Stimulated activated CD8-positive, alpha-beta memory T cell treated with anti-CD3 and anti-CD28 coated beads, Interleukin-7, amount 100 ng/mL, for 24 hours (primary cell): ENCODE data around the gene SIRPB1.
"Not testable (repeated sequence)": the region's sequence is repeated elsewhere in the genome, so short reads cannot be mapped to it uniquely, and the experiment has no call there.

Experiments
- DNase-seq: peaks from one replicate; pipeline ENCODE4 v3.0.0-alpha.2; 2020; ENCODE audit warnings: low read depth

SIRPB1 gene

GRCh38 chr20:1619861-1620444 lies at the start of gene SIRPB1:
TSS of gene SIRPB1 (minus strand) at chr20:1620009. CDS start at chr20:1619944, 65 bp downstream.
- DNase-seq = no peak

DNA sequence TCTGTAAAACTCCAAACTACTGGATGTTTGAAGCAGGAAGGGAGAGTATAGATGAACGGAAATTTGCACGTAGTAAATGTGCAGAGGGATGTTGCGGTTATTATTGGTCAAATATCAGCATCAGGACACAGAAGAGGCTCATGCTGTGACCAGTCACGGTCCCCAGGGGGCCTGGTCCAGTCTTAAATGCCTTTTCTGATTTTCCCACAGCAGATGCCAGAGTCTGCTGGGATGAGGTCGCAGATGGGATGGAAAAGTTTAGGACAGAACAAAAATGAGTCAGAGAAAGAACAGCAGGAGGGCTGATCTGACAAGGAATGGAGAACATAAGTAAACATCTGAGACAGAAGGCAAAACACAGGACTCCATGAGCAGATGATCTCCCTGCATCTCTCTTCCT lies 49.5 kb upstream of the SIRPB1 start:
- DNase-seq = no peak

DNA sequence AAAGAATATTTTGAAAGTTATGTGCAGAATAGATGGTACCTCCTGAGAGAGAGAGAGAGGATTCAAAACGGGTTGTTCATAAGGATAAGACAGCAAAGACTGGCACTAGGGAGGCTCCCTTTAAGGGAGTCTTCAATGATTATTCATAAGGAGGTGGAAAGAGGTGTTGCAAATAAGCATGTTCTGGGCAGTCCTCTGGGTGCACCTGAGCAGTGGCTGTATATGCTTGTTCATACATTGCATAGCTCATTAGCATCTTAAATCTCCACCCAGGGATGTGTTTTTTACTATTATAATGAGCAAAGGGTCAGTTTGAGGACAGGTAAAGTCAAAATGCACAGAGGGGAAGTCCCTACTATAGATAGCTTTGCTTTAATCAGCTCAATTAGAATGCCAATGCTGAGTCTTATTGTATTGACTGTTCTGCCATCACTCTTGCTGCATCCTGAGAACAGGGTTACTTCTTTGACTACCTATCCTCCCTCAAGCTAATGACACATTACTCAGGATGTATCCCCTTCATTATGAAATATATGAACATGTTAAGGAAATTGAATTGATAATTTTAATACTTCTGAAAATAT lies 47.8 kb upstream of the SIRPB1 start:
- no peak for DNase-seq

GRCh38 chr20:1666802-1667201 lies 47.0 kb upstream of the SIRPB1 start:
- no peak for DNase-seq

DNA sequence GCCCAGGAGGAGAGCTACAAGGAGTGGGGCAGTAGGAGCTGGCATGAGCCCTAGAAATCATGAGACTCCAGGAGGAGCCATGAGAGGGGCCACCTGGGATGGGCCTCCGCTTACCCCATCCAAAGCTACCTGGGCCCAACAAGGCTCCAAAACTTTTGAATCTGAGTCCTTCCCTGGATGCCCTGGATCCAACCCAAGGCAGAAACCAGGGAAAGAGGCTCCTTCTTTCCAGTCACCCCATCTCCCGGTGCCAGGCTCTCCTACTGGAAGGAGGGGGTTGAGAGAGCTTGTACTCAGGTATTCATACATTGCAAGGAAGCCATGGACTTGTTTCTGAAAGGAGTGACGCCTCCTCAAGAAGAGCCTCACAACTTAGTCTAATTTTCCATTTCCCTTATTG lies 45.5 kb upstream of the SIRPB1 start:
- no peak for DNase-seq

- DNase-seq = no peak
Measured at GRCh38 chr20:1664911-1665310, 45.1 kb upstream of the SIRPB1 start.

DNA sequence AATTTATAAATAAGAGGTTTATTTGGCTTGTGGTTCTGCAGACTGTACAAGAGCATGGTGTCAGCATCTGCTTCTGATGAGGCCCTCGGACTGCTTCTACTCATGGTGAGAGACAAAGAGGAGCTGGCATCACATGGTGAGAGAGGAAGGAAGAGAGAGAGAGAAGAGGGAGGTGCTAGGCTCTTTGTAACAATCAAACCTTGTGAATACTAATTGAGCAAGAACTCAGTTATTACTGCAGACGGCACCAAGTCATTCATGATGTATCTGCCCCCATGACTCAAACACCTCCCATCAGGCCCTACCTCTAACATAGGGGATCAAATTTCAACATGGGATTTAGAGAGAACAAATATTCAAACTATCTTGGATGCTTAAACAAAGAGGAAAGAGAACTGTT lies 44.1 kb upstream of the SIRPB1 start:
- no peak for DNase-seq

GRCh38 chr20:1661542-1662299 lies 41.9 kb upstream of the SIRPB1 start:
- DNase-seq = no peak

DNA sequence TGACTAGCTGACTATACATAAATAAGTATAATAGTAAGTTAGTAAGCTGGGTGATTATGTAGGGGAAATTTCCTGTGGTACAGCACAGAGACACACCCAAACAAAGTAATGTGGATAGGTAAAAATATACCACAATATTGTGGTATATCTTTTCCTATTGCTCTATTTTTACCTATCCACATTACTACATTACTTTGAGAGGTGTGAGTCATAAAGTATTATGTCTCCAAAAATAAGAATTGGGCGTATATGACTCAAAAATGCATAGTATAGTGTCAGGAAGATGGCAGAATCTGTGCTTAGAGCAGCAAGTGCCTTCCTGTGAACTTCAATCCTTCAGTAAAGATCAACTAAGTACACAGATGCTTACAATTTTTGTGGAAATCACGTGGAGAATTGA lies 40.4 kb upstream of the SIRPB1 start:
- no peak for DNase-seq

DNA sequence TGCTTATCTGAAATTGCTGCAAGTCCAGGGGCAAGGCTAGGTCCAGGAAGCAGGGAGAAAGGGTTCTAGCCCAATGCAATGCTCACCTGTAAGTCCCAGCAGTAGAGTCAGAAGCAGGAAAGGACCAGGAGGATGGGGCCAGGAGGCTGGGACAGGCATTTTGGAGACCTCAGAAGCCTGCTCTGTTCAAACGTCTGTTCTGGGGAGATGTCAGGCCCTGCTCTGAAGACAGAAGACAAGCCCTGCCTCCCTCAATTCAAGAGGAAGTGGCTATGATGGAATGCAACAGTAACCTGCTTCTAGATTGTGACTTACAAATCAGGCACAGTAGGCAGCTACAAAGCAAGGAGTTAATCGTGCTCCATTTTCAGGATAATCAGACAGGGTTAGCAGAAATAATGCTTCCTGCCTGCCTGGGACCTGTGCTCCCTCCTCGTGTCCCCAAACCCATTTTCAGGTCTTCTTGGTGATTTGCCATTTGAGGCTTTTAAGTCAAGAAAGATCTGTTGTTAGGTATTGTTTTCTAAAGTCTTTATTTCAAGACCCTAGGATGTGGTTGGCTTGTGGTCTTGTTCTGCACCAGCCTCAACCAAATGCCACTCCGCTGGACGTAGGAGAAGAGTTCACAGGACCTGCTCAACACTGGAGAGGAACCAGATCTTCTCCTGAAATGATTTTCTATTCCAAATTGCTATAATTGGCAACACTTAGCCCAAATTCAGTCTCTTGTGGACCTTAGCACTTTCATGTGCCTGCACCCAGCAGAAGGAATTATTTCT lies 37.9 kb upstream of the SIRPB1 start, which contains the start of gene SIRPG:
Gene SIRPG (minus strand): TSS at position 224 of the 779 bp plus-strand sequence. CDS start 65 bp downstream, at position 159.
- no peak for DNase-seq

DNA sequence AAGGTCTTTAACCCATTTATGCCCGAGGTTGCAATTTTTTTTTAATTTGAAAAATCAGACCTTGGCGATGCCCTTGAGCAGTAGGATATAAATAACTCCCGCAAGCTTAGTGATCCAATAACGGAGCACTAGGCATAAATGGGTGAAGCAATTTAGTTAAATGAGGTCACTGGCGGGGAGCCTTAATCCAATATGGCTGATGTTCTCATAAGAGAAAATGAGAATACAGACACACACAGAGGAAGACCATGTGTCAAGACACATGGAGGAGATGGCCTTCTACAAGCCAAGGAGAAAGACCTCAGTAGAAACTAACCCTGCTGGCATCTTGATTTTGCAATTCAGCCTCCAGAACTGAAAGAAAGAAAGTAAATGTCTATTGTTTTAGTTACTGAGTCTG lies 37.0 kb upstream of the SIRPB1 start:
- no peak for DNase-seq

GRCh38 chr20:1654996-1655395 lies 35.2 kb upstream of the SIRPB1 start:
- DNase-seq = no peak

DNA sequence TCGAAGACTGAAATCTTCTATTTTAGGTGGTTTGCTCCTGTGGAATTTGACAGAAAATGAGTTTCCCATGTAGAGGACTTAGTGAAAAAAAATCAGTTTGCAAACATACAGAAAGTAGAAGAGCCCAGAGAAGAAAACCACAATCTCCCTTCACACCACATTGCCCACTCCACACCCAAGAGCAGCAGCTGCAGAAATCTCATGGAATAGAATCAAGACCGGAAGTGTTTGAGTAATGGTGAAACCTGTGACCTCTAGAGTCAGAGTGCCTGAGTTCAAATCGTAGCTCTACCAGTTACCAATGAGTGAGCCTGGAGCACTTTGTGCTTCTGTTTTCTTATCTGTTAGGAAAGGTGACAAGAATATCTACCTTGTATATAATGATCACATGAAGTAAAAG lies 33.2 kb upstream of the SIRPB1 start:
- DNase-seq = no peak

DNA sequence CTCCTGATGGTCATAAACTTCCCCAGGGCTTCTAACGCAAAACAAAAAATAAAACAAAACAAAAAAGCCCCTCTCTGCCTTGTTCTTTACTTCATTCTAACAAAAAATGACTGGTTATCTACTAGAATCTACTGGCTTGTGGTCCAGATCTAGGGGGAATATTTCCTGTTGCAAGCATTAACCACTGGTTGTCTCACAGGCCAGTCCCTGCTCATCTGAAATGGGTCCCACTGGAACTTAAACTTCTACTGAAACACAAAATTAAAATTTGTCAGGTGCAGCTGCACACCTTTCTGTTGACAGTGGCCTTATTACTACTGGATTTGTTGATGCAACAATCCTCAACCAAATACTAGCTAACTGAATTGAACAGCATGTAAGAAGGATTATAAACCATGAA lies 32.3 kb upstream of the SIRPB1 start:
- DNase-seq = no peak

DNA sequence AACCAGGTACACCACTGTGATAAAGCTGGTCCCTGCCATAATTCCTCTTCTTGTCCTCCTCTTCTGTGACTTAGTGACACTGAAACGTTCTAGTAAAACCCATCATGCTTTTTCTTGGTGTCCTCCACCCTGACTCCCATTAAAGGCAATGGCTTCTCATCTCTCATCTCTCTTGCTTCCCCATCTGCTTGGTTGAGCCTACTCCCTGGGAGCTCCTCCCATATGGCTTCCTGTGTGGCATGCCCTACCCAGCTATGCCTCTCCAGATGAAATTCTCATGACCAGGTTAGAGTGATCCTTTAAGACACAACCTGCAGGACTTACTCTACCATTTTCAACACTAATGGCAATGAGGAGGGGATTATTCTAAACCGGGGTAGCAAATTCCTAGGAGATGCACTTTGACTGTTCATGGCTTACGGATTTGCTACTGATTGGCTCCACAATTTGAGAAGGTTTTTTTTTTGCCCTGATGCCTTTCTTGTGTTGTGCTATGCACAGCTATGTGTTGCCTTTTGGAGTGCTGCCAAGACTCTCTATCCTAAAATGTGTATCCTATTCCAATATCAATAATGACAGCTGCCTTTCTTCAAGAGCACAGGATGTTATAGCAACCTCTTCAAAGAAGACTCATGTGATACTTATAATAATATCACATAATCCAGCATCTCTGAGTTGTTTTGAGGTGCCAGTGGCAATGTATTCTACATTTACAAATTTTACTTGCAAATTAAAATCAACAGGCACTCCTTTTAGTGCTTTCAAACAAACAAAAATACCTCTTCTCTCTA lies 31.7 kb upstream of the SIRPB1 start:
- DNase-seq = no peak

DNA sequence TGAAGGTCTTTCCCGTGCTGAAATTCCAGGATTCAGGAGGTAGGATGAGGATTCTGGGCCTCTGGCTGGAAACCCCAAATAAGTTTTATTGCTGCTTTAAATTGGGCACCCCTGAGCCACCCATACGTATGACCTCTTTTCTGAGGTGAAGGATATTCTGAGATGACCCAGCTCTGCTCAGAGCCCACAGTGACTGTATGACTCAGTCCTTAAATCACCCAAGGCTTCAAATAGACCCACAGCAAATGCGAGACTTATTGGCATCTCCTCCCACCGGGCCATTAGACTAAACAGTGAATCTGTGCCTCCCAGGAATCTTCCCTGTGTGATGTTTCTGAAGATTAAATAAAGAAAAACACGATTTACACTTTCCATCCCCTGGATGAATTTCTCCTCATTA lies 28.3 kb upstream of the SIRPB1 start:
- no peak for DNase-seq

- DNase-seq = no peak
Measured at GRCh38 chr20:1646975-1647431, 27.2 kb upstream of the SIRPB1 start.

DNA sequence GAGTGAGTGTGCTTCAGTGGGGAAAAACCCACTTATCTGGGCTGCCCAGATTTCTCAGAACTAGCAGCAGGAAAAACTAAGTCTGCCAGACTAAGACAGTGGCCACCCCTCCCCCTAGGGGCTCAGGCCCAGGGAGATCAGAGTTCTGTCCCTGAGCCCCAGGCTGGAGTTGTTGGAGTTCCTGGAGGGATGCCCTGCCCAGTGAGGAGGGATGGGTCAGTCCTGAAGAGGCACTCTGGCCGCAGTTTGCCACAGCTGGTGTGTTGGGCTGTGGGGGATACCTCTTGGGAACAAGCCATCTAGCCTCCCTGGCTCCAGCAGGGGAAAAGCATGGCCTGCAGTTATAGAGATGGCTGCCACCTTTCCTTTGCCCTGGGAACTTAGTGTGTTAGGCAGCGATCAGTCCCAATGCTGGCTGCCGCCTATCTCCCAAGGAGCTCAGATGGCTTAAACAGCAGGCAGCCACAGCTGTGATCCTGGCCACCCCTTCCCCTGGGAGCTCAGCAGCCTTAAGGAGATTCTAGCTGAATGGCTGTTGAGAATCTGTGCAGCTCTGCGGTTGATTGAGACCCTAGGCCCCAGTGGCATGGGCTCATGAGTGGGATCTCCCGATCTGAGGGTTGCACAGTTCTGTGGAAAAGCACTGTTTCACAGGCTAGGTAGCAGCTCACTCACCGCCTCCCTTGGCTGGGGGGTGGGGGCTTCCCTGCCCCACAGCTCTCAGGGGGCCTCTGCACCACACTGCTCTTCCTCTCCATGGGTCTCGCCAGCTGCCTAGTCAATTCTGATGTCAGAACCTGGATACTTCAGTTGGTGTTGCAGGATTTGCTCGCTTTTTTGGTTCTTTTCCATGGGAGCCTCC lies 24.5 kb upstream of the SIRPB1 start:
- no peak for DNase-seq

DNA sequence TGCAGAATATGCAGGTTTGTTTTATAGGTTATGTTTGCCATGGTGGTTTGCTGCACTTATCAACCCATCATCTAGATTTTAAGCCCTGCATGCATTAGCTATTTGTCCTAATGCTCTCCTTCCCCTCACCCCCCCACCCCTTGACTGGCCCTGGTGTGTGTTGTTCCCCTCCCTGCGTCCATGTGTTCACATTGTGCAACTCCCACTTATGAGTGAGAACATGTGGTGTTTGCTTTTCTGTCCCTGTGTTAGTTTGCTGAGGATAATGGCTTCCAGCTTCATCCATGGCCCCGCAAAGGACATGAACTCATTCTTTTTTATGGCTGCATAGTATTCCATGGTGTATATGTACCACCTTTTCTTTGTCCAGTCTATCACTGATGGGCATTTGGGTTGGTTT lies 18.8 kb upstream of the SIRPB1 start:
- not testable (repeated sequence) for DNase-seq

- DNase-seq = no peak
Measured at GRCh38 chr20:1637755-1638154, 17.9 kb upstream of the SIRPB1 start.

- no peak for DNase-seq
Measured at GRCh38 chr20:1637226-1637625, 17.4 kb upstream of the SIRPB1 start.
